CD4-positive, alpha-beta T cell treated with Interleukin-15 for 1 hour (primary cell): ENCODE data around the gene SLFN12L.
"Not testable (repeated sequence)": the region's sequence is repeated elsewhere in the genome, so short reads cannot be mapped to it uniquely, and the experiment has no call there.

ENCODE experiments used
- DNase-seq: peaks from one replicate; pipeline ENCODE4 v3.0.0-alpha.2; 2020

SLFN12L gene

DNA sequence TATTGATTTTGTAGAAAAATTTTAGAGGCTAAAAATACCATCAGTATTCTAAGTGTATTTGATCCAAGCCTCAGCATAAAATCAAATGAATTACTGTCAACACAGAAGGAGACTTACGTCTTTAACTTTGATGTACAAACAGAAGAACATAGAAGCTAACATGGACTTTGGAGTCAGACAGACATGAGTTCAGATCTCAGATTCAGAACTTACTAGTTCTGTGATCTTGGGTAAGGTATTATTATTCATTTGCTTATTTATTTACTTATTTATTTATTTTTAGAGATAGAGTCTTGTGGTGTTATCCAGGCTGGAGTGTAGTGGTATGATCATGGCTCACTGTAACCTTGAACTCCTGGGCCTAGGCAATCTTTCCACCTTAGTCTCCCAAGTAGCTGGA, 4.0 kb upstream of the SLFN12L start:
- no peak for DNase-seq

DNA sequence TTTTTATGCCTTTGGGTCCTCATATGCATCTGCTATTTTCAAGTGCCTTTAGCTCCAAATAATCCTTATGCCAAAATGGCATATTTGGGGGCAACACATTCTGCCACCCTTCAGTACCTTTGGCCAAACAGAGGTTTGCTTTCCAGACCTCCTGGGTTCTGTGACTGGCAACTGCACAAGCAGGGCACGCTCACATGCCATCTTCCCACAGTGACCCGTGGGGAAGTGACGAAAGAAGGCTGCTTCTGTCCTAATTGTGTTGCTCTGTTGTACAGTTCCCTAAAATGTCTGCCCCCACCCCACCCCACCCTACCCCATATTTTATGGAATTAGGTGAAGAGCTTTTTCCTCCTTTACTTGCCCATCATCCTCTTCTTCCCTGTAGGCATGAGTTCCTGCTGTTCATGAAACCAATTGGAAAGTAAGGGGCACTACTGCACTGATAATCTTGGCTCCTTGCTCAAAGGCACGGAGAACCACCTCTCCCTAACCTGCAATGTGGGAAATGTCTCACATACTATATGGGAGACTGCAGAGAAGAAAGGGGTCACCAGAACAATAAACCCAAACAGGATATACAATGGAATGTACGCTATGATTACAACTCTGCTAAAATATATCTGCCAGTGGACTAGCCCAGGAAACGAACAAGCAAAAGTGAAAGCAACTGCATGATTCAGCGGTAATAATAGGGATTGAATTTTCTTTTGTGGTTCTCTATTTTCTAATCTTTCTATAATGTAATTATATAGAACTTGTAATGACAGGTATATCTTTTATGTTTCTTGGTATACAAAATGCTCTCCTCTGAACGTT, 3.3 kb upstream of the SLFN12L start:
- peak; percentile 67 for DNase-seq

DNA sequence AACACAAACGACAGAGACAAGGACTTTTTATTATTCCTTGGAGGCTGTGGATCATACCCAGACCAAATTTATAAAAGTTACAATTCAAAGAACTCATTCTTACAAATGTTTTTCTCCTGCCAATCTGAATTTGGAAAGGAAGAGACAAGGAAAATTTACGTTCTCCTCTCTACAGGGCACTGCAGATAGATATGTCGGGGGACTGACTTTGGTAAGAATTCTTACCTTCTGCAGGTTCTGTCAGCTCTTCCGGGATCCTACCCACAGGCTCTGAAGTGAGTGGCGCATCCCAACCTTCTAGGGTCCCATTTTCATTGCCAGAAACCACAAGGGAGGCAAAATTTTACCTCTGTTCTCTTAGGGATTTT, 2.2 kb upstream of the SLFN12L start:
- no peak for DNase-seq

DNA sequence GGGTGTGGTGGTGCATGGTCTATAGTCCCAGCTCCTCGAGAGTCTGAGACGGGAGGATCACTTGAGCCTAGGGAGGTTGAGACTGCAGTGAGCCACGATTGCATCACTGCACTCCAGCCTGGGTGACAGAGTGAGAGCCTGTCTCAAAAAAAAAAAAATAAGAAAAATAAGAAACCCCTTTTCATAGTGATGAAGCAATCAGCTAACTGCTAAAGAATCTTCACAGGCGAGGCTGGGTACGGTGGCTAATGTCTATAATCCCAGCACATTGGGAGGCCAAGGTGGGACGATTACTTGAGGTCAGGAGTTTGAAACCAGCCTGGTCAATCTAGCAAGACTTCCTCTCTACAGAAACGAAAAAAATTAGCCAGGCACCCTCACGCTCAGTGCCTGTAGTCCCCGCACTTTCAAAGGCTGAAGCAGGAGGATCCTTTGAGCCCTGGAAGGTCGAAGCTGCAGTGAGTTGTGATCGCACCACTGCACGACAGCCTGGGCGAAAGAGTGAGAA, 760 bp downstream of the SLFN12L start:
- DNase-seq, result peak; percentile 20

GRCh38 chr17:35535406-35535805, 2.1 kb downstream of the SLFN12L start:
- not testable (repeated sequence) for DNase-seq

GRCh38 chr17:35534576-35535093, 2.8 kb downstream of the SLFN12L start:
- DNase-seq, result no peak

DNA sequence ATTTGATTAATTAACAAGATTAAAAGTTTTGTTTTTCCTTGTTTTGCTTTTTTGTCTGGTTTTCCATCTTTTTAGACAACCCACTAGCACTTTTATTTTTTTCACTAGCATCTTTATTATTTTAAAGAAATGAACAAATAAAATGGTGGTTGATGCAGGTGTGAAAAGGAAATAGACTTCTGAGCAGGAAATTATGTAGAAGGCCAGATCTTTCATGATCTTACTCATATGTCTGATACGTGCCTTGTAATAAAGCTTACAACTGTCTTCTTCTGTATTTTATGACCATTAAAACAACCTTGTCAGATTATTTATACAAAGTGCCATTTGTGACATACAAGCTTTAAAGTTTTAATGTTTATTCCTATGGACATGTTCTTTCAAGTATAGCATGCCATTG, 6.3 kb downstream of the SLFN12L start:
- no peak for DNase-seq

DNA sequence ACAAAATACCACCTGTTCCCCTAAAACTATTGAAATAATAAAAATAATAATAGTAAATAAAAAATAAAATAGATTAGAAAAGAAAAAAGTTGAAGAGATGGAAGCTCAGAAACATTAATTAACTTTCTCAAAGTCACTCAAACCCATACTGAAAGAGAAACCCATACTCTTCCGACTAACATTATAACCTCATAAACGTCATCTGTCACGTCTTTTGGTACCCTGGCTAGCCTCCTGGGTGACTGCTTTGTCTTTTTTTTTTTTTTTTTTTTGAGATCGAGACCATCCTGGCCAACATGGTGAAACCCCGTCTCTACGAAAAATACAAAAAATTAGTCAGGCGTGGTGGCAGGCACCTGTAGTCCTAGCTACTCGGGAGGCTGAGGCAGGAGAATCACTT, 7.6 kb downstream of the SLFN12L start:
- peak; percentile 27 for DNase-seq

- DNase-seq, result not testable (repeated sequence)
Observed at GRCh38 chr17:35529326-35529725, 8.2 kb downstream of the SLFN12L start.

DNA sequence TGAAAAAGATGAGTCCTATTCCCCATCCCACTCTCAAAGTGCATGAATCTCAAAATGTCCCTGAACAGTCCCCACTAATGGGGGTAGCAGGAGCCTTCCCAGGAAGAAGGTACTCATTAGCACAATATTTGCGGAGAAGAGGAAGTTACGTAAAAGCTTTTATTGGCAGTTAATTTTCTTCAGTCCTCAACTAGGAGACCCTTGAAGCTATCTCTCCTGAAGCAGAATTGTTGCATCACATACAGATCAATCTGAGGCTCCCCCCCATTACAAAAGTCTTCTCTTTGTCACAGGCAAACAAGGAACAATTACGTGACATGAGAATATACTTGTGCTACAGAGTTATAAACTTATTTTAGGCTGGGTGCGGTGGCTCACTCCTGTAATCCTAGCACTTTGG, 14.2 kb downstream of the SLFN12L start:
- DNase-seq, result no peak

GRCh38 chr17:35521654-35522256, 15.7 kb downstream of the SLFN12L start:
- peak; percentile 54 for DNase-seq

GRCh38 chr17:35521150-35521549, 16.3 kb downstream of the SLFN12L start:
- DNase-seq, result no peak

DNA sequence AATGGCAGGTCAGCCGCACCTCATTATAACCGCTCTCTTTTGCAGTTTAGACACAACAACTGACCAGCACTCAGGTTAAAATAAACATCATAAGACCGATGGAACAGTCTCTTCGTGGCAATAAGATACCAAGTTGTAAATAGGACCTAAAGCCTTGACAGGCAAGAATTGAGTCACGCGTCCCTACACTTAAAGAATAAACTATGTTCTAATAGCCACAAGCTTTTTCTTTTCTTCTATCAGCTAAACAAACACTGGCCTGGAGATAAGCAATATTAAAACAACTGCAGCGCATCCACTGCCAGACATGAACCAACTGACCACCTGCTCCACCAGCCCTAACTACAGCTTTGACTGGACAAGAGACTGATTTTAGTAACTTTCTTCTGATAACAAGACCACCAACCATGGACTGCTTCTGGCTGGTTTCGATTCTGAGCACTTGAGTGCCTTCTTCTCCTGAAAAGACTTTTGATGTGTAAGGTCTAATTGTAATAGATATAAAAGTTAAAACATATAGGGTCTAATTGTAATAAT, 17.5 kb downstream of the SLFN12L start:
- no peak for DNase-seq

DNA sequence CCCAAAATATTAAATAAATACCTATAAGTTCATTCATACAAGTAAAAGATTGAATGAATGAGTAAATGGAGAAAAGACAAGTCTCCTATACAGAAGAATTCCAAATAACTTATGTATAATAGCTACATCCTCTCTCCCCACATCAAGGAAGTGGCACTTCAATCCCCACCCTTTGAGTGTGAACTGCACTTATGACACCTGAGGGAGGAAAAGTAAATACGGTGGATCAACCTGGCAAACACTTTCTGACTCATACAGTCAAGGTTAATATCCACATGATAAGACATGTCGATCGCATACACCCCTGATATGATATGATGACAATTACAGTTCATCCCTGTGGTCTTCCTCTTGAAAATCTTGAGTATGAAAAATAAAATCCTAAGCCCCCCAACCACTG, 18.0 kb downstream of the SLFN12L start:
- no peak for DNase-seq

- DNase-seq, result not testable (repeated sequence)
Observed at GRCh38 chr17:35518431-35518830, 19.0 kb downstream of the SLFN12L start.

DNA sequence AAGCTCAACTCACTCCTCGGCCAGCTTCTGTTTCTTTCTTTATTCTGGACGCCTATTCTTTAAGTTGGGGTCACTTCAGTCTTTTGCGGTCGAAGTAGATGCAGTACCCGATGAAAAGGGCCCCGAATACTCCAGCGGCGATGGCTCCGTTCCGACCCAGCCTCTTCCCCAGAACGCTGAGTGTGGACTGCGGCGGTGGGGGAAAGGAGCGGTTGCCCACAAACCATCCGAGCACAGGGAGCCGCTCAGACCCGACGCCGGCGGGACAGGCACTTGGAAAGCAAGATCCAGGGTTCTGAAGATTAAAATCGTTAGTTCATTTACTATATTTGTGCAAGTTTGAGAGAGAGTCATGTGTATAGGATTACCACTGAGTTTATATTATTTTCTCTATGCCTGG, 22.5 kb downstream of the SLFN12L start:
- no peak for DNase-seq

DNA sequence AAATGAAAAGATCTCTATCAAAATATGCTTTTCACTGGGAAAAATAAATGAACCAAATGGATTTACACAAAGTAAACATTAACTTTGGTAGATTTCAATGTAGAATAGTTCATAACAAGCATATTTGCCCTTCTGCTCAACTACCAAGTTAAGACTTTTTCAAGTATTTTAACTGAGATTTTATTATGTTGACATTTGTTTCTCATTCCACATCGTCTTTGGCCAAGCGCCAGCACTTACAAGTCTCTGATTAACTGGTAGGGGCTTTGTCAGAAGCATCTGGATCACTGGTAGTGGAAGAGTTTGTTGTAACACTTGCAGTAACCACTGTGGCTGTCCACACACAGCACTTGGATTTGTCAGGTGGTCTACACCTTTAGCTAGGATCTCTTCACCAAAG, 22.9 kb downstream of the SLFN12L start:
- no peak for DNase-seq

- DNase-seq, result no peak
Observed at GRCh38 chr17:35510052-35510451, 27.4 kb downstream of the SLFN12L start.

- not testable (repeated sequence) for DNase-seq
Observed at GRCh38 chr17:35507714-35508113, 29.8 kb downstream of the SLFN12L start.

DNA sequence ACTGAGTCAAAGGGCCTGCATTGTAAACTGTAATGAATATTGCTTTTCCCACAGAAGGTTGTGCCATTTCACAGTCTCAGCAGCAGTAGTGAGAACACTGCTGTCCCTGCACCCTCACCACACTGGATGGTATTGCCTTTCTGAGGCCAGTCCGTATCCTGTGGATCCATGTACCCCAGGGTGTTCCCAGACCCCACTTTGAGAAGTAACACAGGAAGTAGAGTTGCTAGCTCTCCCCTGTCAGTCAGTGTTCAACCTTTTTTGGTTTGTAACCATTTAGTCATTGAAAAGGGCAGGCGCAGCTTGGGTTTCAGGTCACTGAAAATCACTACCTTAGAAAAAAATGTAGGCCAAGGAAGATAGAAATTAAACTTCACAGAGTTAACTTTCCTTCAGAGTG, 37.9 kb downstream of the SLFN12L start:
- no peak for DNase-seq

DNA sequence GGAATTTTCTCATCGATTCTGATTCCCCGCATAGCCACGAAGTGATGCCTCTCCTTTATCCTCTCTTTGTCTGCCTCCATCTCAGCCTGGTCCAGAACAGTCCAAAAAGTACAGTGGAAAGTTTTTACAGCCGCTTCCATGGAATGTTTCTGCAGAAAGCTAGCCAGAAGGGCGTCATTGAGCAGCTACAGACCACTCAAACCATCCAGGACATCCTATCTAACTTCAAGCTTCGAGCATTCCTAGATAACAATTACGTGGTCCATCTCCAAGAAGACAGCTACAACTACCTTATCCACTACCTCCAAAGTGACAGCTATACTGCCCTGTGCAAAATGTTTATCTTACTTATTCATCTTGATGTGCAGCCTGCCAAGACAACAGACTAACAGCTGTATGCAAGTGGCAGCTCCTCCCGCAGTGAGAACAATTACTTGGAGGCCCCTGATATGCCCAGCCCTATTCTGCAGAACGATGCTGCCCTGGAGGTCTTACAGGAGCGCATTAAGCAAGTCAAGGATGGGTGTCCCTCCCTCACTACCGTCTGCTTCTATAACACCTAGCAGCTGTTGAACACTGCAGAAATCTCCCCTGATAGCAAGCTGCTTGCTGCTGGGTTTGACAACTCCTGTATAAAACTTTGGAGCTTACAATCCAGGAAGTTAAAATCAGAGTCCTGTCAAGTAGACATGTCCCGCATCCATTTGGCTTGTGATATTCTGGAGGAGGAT, 38.9 kb downstream of the SLFN12L start:
- DNase-seq, result no peak

- DNase-seq, result no peak
Observed at GRCh38 chr17:35496451-35497290, 40.8 kb downstream of the SLFN12L start.
